Measurements from ENCODE around the gene FILIP1L.
A peak's percentile ranks its signal among the peaks of the same experiment; 100 is the strongest.

Gene FILIP1L

DNA sequence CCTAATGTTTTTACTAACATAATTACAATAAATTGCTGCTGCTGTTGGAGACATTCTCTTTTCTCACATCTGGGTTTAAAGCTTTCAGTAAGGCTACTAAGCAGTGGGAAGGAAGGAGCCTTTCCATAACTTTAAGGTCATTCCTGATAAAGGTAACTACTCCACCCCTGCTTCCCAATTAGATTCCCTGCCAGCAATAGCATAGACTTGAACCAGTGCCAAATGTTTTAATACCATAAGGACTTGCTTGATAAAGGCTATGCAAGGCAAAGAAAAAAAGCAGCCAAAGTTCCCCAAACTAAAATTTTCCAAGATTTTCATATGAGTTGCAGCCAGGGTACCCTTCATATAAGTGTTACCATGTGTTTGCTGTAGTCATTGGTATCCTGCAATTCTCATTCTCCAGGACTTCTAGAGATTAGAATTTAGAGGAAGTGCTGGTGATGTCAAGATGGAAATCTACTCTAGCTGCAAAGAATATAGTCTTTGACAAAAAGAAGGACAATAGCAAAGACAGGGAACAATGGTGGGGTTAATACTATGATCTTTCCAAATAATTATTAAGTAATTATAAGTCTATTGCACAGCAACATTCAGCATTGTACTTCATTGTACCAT is 106.1 kb downstream of the FILIP1L start:
- DNase-seq (ENCODE audit: low read depth) = no peak

DNA sequence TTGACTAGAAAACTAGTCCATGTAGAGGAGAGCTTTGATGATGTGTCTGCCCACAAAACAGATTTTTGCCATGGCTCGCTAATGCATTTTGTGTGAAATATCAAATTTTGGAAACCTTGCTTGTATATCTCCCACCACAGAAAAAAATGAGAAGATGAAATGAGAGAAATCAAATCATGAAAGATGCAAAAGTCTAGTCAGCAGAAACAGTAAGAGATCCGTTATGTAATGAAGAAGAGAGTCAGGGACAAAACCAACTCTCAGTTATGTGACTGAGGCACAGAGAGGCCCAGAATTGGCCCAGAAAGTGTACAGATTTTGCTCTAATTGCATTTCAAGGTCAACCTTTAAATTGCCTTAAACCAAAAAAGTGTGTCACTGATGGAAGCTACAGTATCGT is 107.0 kb downstream of the FILIP1L start:
- DNase-seq (ENCODE audit: low read depth) = no peak

DNA sequence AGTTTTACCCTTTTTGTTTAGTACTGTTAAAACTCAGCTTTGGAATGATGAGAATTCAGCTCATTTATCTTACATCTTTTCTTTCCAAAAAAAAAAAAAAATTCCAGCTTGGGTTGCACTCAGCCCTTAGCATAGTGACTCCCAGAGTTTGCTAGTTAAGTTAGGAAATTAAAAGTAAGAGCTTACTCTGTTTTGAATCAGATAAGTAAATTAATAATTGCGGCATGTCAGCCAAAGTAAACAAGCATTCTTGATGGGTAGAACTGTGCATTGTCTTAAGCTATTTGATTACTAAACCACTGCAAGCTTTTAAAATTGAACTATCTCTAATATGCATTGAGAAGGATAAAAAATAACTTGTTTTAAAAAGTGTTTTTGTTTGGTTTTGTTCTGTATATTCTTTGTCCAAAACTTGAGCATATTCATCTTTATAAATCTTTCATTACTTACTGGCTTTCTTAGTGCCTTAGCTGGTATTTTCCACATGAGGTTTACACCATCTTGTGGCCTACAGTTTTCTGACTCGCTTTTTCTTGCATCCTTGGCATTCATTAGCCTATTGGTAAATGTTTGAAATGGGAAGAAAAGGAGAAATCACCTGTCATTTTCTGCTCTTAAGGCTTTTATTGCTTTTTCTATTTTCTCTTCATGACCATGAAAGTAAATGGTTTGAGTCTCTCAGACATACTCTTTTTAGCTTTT is 107.6 kb downstream of the FILIP1L start:
- peak; percentile 44 for DNase-seq (ENCODE audit: low read depth)

DNA sequence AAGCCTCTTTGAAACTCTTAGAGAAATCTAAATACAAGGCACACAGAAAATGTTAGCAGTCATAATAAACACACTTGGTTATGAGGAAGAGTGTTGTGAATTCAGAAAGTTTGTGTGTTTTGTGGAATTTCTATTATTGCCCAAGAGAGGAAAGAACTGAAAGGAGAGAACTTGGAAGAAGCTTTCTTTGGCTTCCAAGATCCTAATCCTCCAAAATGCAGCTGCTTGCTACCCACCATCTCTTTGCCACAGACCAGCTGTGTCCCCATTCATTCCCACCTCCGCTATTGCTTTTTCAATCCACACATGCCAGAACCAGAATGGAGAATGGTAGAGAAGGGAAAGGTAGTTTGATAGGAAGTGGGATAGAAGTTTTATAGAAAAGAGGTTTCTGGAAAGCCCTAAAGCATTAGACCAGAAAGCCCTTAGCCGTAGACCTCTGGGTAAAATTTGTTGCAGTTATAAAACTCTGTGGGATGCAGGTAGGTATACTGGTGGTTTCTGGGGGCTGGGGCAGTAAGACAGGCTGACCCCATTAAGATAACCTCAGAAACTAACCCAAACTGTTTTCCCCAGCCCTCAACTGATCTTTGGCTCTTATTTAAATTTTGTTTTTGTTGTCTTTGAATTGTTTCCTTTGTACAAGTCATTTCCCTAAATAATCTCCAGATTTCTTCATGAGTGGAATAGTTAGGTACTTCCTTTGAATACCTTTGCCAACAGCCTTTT is 108.5 kb downstream of the FILIP1L start:
- DNase-seq (ENCODE audit: low read depth) = no peak

DNA sequence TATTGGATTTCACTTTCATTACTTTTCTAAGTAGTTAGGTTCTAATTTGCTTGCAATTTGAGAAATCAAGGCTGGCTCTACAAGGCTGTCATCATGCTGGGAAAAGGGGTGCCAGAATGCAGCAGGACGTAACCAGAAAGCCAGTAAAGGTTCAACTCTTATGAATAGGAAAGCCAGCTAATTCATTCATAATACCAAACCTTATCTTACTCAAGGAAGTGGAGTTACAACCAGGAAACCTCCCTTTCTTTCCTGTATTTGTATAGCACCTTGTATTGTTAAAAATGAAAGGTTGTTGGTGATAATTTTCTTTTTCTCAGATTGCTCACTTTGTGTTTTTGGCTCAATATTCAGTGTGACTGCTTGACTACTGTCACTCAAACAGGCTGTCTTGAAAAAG is 109.4 kb downstream of the FILIP1L start:
- DNase-seq (ENCODE audit: low read depth) = no peak

DNA sequence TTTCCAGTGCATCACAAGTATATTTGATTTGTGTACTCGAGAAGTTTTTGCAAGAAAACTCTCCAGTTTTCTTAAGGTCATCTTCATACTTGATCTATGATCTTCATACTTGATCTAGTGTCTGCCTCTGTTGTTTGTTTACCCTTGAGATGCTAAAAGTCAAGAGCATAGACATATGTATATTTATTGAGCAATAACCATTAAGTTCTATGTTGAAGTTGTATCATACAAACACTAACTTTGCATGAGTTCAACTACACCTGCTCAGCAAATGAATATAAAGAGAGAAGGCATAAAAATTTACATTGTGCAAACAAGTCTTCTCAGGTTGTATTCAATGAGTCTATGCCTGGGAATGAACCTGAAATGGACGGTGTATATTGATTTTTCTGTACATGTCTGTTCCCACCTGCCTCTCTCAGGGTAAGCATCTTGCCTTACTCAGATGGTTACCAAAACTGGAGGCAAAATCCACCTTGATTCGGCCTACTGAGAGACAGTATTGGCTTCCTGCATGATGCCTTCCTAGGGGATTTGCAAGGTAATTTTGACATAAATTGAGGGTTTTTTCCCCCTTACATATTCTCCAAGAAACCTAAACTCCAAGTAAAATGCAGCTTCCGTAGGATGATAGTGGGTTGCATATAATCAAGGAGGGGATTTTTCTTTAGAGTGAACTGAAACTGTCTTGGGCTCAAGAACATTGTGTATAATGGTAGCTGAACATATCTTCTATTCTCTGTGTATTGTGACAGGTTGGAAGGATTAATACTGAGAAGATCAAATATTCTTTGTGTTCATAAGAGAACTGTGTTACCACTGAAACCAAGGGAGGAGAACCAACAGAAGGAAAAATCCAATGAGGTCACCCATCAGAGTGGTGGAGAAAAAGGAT is 110.4 kb downstream of the FILIP1L start:
- no peak for DNase-seq (ENCODE audit: low read depth)

DNA sequence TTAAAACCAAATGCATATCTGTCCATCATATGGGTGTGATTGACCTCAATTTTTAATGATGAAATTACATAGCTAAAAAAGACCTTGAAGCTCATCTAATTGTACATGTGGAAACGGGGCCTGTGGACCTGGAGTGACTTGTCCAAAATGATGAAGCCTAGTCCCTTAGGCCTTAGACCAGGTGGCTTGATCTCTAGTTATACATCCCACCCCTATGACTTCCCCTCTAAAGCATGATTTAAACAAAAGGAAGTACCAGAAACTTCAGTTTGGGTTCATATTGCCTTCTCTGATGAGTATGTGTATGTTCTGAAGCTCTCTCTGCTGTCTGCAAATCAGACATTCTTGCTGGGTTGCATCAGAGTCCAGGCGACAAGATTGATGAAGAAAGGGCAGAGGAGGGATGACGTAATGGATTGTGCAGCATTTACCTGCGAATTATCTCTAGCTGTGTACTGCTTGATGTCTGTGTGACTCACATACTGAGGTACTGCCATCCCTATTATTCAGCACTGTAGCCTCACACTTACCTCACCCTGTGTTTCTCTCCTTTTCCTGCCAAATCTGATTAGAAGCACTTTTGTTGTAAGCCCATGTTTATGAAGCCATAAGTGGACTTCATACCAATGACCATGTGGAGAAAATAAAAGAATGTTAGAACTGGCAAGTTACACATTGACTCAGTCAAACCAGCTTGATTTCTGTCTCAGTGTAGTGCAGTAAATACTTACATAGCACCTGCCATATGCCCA is 111.5 kb downstream of the FILIP1L start:
- no peak for DNase-seq (ENCODE audit: low read depth)

DNA sequence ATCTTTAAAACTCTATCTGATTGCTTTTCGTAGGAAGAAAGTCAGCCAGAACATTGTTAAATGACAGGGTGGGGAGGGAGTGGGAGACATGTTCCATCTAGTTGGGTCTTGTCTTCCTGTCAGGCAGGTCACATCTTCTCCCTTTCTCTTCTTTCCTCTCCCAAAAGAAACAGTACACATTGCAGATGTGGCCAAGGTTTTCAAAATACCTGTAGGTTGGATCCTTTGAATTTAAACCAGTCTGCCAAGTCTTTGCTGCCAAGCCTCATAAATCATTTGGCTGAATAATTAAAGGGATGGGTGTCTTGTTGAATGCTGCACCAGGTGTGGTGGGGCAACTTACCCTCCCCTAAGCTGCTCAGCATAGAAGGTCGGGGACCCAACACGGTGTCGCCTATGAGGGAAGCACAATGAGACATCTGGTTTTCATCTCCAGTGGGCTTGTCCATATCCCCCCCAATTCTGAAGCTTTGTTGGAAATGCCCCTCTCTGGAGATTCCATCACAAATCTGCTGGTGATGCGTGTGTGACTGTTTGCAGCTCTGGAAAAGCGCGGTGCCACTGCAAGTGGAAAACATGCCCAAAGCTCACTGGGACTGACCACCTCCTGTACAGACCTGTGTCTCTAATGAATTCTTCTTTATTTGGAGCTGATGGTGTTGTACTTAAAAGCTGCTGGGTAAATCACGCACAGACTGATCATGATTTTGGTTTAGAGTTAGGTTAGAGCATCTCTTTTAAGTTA is 112.6 kb downstream of the FILIP1L start:
- DNase-seq (ENCODE audit: low read depth) = no peak

DNA sequence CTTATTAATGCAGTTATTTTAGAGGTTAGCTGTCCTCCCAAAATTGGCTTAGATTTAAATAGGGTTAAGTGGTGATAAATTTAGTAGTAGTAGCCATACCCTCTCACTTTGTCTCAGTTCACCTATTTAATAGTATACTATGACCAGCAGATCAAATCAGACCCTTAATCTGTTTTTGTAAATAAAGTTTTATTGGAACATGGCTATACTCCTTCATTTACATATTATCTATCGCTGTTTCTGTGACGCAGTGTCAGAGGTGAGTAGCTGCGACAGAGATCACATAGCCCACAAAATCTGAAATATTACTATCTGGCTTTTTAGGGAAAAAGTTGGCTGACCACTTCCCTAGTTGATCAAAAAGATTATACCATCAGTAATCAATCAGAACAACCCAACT is 113.2 kb downstream of the FILIP1L start:
- no peak for DNase-seq (ENCODE audit: low read depth)

DNA sequence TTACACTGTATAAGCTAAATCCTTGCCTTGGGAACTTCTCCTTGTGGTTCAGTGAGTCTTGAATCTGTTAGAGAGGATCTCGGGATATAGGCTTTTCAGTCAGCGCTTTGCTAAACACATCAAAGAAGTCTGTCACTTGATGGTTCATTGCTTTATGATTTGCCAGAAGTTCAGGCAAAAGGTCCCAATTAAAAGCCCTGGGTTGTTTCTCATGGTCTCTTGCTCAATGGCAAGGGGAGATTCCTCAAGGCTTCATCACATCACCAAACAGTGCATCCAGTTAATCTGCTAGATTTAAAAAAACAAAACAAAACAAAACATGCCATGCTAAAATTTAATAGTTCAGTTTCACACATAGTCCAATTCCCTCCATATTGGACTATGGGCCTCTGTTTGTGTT is 114.8 kb downstream of the FILIP1L start:
- DNase-seq (ENCODE audit: low read depth) = no peak

DNA sequence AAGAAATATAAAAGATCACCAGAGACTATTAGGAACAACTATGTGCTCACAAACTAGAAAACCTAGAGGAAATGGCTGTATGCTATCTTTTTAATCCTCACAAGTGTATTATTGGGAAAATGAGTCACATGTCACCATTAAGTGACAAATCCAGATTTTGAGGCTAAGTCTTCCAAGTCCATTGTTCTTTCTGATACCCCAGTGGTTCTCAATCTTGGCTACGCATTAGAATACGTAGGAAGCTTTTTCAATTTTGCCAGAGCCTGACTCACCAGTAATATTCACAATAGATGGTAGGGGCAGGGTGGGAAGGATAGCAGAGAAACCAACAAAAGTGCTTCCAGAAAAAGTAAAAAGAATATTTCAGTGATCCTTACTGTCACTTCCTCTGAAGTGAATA is 117.0 kb downstream of the FILIP1L start:
- no peak for DNase-seq (ENCODE audit: low read depth)

DNA sequence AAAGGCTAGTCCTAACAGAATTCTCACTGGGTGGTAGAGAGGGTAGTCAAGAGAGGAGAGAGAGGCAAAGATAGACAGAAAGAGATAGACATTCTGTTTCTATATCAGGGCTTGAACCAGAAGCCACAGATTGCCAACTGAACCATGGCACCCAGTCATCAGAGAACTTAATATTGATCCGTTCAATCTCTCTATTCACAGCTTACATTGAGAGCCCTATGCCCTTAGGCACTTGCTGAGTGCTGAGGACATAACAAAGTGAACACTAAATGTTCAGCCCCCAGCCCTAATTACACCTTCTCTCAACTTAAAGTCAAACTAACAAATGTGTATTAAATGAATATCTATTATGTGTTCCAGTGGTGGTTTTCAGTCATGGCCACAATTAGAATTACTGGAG is 124.1 kb downstream of the FILIP1L start:
- no peak for DNase-seq (ENCODE audit: low read depth)

DNA sequence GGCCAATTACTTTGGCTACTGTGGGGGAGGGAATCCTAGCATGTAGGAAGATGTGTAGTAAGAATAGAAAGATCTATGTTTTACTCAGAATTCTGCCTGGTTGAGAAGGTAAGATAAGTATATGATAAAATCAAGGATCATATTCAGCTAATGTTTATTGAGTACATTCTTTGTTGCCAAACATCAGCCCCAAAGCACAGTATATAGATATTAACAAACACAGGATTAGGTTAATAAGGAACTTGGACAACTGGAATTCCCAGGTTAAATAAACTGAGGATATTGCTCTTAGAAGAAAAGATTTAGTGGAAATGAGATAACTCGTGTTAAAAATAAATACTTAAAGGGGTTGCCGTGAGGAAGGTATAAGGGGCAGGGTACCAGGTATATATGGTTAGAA is 129.6 kb downstream of the FILIP1L start:
- no peak for DNase-seq (ENCODE audit: low read depth)

DNA sequence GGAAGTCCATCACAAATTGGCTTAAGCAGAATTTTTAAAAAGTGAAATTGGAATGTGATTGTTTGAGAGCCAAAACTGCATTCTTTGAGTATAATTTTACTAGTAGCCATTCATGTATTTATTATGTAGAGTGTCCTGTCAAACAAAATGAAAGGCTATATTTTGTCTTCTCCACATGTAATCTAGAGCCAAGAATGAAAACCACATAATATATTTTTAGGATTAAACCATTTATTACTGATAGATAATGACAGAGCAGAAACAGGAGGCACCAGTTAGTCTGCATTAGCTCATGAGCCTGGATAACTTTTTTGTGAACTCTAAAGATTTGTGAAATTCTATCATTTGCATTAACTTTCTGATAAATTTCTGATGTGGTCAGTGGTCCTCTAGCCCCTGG is 130.2 kb downstream of the FILIP1L start:
- DNase-seq (ENCODE audit: low read depth) = no peak

DNA sequence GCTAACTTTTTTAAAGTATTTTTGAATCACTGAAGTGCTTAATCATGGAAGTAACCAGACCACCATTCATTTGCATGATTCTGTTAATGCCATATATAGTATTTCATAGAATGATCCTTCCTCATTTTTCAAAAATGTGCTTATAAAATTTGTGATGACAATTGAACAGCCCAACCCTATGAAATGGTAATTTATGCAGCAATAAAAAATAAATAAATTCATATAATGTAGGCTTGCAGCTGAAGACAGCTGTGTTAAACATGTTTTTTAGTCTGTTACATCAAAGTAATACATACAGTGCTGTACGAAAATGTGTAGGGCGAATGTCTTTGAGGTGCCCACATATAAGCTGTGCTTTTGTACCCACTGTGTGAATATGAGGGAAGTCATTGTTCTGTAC is 131.7 kb downstream of the FILIP1L start:
- DNase-seq (ENCODE audit: low read depth) = no peak

DNA sequence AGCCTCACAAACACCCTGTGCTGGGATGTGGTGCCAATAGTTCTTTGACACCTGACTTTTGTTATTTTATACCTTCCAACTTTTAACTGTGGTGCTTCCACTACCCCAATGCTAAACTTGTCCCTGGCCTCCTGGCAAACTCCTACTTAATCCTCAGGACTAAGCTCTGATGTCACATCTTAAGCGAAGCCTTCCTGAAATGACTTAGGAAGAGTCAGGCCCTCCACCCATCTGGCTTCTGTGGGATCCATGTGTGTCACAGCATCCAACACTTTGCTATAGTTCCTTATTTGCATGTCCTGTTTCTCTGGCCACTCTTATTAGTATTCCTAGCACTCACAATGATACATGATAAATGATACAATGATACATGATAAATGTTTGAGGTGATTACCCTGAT is 133.2 kb downstream of the FILIP1L start:
- DNase-seq (ENCODE audit: low read depth) = no peak

DNA sequence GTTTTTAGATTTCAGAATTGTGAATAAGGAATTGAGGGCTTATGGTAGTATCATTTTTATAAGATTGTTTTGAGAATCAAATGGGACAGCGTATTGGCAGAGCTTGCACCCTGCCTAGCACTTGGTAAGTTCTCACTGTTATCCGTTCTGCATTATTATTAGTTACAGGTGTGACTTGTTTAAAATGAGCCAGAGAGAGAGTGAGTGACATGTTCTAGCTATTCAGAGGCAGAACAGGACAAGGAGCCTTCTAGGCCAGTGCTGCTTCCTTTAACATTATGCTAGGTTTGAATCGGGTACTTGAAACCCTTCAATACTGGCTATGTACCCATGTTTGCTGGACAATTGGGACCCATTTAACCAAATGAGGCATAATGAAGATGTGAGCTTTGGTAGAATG is 133.7 kb downstream of the FILIP1L start:
- DNase-seq (ENCODE audit: low read depth) = no peak

DNA sequence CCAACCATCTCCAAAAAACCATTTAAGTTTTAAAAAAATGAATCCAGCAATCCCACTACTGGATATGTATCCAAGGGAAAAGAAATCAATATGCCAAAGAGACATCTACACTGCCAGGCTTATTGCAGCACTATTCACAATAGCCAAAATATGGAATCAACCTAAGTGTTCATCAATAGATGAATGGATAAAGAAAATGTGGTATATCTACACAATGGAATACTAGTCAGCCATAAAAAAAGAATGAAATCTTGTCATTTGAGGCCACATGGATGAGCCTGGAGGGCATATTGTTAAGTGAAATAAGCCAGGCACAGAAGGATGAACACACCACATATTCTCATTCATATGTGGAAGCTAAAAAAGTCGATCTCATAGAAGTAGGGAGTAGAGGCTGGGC is 136.1 kb downstream of the FILIP1L start:
- DNase-seq (ENCODE audit: low read depth) = no peak

DNA sequence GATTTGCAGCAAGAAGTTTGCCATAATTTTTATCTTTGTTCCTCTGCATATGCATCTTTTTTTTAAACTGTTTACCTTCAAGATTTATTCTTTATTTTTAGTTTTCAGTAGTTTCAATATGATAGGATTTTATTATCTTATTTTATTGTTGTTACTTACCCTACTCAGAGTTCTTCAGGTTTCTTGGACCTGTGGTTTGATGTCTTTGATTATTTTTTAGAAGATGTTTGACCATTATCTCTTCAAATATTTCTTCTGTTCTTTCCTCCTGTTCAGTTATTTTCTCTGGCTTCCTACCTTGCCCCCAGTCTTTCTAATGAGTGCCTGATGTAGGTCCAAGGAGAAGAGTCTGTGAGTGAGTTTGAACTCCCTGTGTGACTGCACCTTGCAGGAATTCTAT is 137.7 kb downstream of the FILIP1L start:
- no peak for DNase-seq (ENCODE audit: low read depth)

DNA sequence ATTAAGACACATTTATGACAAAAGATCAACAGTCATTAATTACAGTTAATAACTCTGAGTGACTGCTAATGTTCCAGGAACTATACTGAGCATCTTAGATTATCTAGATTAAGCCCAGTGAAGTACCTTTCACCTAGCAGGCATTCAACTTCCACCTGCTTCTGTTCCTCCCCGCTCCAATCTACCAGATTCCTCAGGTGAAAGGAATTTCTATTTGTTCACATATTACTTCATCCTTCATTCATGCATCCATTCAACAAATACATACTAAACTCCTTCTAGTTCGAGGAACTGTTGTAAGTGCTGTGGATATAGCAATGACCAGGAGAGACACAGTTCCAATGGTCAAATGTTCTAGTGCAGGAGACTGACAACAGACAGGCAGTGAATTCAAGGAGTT is 139.3 kb downstream of the FILIP1L start:
- no peak for DNase-seq (ENCODE audit: low read depth)

All from stromal cell of bone marrow (primary cell).